NAMALWA (cell line): ENCODE results near the gene CLNK.

Experiments used
- DNase-seq: peaks from one replicate; pipeline ENCODE4 v3.0.0-alpha.2; 2015; ENCODE audit warnings: low spot score

Gene CLNK

GRCh38 chr4:10611673-10612072 is 72.9 kb downstream of the CLNK start:
- no peak for DNase-seq

GRCh38 chr4:10608501-10609219 is 75.9 kb downstream of the CLNK start:
- DNase-seq = no peak

GRCh38 chr4:10607206-10607605 is 77.4 kb downstream of the CLNK start:
- DNase-seq = no peak

GRCh38 chr4:10606483-10607155 is 77.9 kb downstream of the CLNK start:
- DNase-seq = no peak

- no peak for DNase-seq
Observed at GRCh38 chr4:10605746-10606482, 78.7 kb downstream of the CLNK start.

GRCh38 chr4:10605031-10605430 is 79.5 kb downstream of the CLNK start:
- DNase-seq = no peak

- DNase-seq = no peak
Observed at GRCh38 chr4:10599574-10599973, 85.0 kb downstream of the CLNK start.

- no peak for DNase-seq
Observed at GRCh38 chr4:10598829-10599228, 85.7 kb downstream of the CLNK start.

GRCh38 chr4:10596586-10597290 is 87.8 kb downstream of the CLNK start:
- no peak for DNase-seq

- no peak for DNase-seq
Observed at GRCh38 chr4:10593130-10593529, 91.4 kb downstream of the CLNK start.

GRCh38 chr4:10590896-10591295 is 93.7 kb downstream of the CLNK start:
- DNase-seq = no peak

- no peak for DNase-seq
Observed at GRCh38 chr4:10589799-10590198, 94.8 kb downstream of the CLNK start.

- DNase-seq = no peak
Observed at GRCh38 chr4:10589321-10589720, 95.2 kb downstream of the CLNK start.

GRCh38 chr4:10587697-10588096 is 96.9 kb downstream of the CLNK start:
- no peak for DNase-seq

- DNase-seq = no peak
Observed at GRCh38 chr4:10587296-10587695, 97.3 kb downstream of the CLNK start.

GRCh38 chr4:10584042-10584441 is 100.5 kb downstream of the CLNK start:
- DNase-seq = no peak

GRCh38 chr4:10582951-10583350 is 101.6 kb downstream of the CLNK start:
- no peak for DNase-seq

- peak; percentile 33 for DNase-seq
Observed at GRCh38 chr4:10582059-10582686, 102.4 kb downstream of the CLNK start.

- DNase-seq = no peak
Observed at GRCh38 chr4:10581022-10581421, 103.5 kb downstream of the CLNK start.

GRCh38 chr4:10579648-10580047 is 104.9 kb downstream of the CLNK start:
- peak; percentile 25 for DNase-seq

GRCh38 chr4:10577508-10578426 is 106.8 kb downstream of the CLNK start:
- DNase-seq = no peak
